GM12878 (cell line): ENCODE data around the gene RTP5. TPM values are rescaled to one million over a fixed set of nuclear protein-coding genes. Genes with fewer than 3 reads are reported as not detected.
"Not testable (repeated sequence)": the region's sequence is repeated elsewhere in the genome, so short reads cannot be mapped to it uniquely, and the experiment has no call there.

Source experiments
- ATAC-seq: fragments of 200-7000 bp; cut with Tn5 transposase; 3 replicates; pipeline ENCODE4 v1.9.1; 2020; ENCODE audit warnings: mild to moderate bottlenecking, moderate library complexity
- BruUV-seq: library from RNA; stranded (reverse); fragments of 400-500 nt; replicated peaks from 2 replicates; lab custom pipeline; 2021; lab: Mats Ljungman, UMichigan
- CTCF ChIA-PET: fragments of 300-600 bp; sonication (Branson Sonifier 250); formaldehyde crosslinking; extraction: SDS; loops from one replicate; lab custom pipeline; 2021; ENCODE audit warnings: inconsistent platforms; lab: Yijun Ruan, JAX
- POLR2A ChIA-PET: fragments of 350-600 bp; formaldehyde crosslinking; extraction: SDS; loops from one replicate; lab custom pipeline; 2021; ENCODE audit warnings: inconsistent platforms; lab: Charles Lee
- RAD21 ChIA-PET: fragments of 300-600 bp; sonication (Branson Sonifier 250); formaldehyde crosslinking; loops from one replicate; lab custom pipeline; 2023; ENCODE audit warnings: antibody characterized with exemption; ENCODE audit not compliant: unreplicated experiment; lab: Charles Lee
- SMC1A ChIA-PET: fragments of 300-600 bp; sonication (Branson Sonifier 250); formaldehyde crosslinking; loops from one replicate; lab custom pipeline; 2023; ENCODE audit not compliant: unreplicated experiment, uncharacterized antibody; lab: Charles Lee
- DNase-seq: peaks from one replicate; pipeline ENCODE4 v3.0.0-alpha.2; 2011; ENCODE audit warnings: low read depth, low spot score
- FAIRE-seq: peaks from 3 replicates; lab custom pipeline; 2011; peaks lifted over from hg19 to GRCh38; lab: Jason Lieb, UNC
- H2AFZ ChIP-seq: 2 replicates; pipeline ENCODE4 v1.6.0; 2011; ENCODE audit warnings: low read depth, low read length, control low read depth; ENCODE audit not compliant: control insufficient read depth
- H3K27ac ChIP-seq: 2 replicates; pipeline ENCODE4 v1.5.1; 2011; ENCODE audit warnings: control low read depth; ENCODE audit not compliant: control insufficient read depth, insufficient read depth
- H3K27me3 ChIP-seq, 2 experiments: replicated peaks in 1 of 2; 2 replicates each; pipeline versions ENCODE4 v1.6.0 to v1.6.1; 2011; ENCODE audit warnings: low read length in 1 of 2; ENCODE audit not compliant: control insufficient read depth in 2 of 2, insufficient read depth in 2 of 2
- H3K36me3 ChIP-seq, 2 experiments: 2 replicates each; pipeline ENCODE4 v1.5.1; 2011; ENCODE audit warnings: low read length in 1 of 2; ENCODE audit not compliant: control insufficient read depth in 2 of 2, insufficient read depth in 2 of 2
- H3K4me1 ChIP-seq: 2 replicates; pipeline ENCODE4 v1.6.1; 2011; ENCODE audit warnings: mild to moderate bottlenecking, low read length, moderate library complexity, mixed read lengths; ENCODE audit not compliant: control insufficient read depth, insufficient read depth
- H3K4me2 ChIP-seq: 2 replicates; pipeline ENCODE4 v1.6.0; 2011; ENCODE audit warnings: control low read depth; ENCODE audit not compliant: control insufficient read depth, insufficient read depth
- H3K4me3 ChIP-seq: fragments of 200-600 bp; sonication (generic); 2 replicates; pipeline ENCODE4 v1.5.1; 2016
- H3K79me2 ChIP-seq: 2 replicates; pipeline ENCODE4 v1.6.0; 2011; ENCODE audit warnings: low read length; ENCODE audit not compliant: control insufficient read depth, insufficient read depth
- H3K9ac ChIP-seq: 2 replicates; pipeline ENCODE4 v1.8.0; 2011; ENCODE audit warnings: low read length, control low read depth, mixed read lengths; ENCODE audit not compliant: control insufficient read depth, insufficient read depth
- H3K9me3 ChIP-seq: replicated peaks from 3 replicates; pipeline ENCODE4 v1.5.1; 2011; ENCODE audit warnings: mild to moderate bottlenecking, low read length; ENCODE audit not compliant: control insufficient read depth, insufficient read depth
- H4K20me1 ChIP-seq: 2 replicates; pipeline ENCODE4 v1.6.0; 2011; ENCODE audit not compliant: control insufficient read depth, insufficient read depth
- BCL11A ChIP-seq: IDR thresholded peaks from 2 replicates; pipeline ENCODE4 v1.6.1; 2011; ENCODE audit warnings: low read depth, low read length
- E4F1 ChIP-seq: fragments of 450-650 bp; IDR thresholded peaks from 2 replicates; pipeline ENCODE4 v1.6.1; 2018; ENCODE audit warnings: borderline replicate concordance, mild to moderate bottlenecking; ENCODE audit not compliant: partially characterized antibody
- ZNF687 ChIP-seq: fragments of 450-650 bp; IDR thresholded peaks from 2 replicates; pipeline ENCODE4 v1.6.1; 2017; ENCODE audit warnings: mild to moderate bottlenecking, moderate library complexity
- WGBS: methylation state at CpG from one replicate; pipeline ENCODE4 v1.1.6; 2016; ENCODE audit warnings: low lambda C conversion rate; ENCODE audit not compliant: insufficient replicate concordance, insufficient coverage; ENCODE audit errors: missing lambda C conversion rate; 5-methylcytosine and 5-hydroxymethylcytosine counted together
- in situ Hi-C: fragments of 300-500 bp; cut with MboI; formaldehyde crosslinking; loops from 9 replicates; pipeline ENCODE4 v1.14.3; 2018; ENCODE audit warnings: mixed read lengths
- intact Hi-C: fragments of 100-400 bp; cut with micrococcal nuclease; formaldehyde crosslinking; loops from one replicate; pipeline ENCODE4 v1.14.2; 2022; ENCODE audit not compliant: unreplicated experiment
- polyA plus RNA-seq, 11 experiments: library from polyadenylated mRNA; depleted of rRNA in 4 of 11; unstranded in 6 of 11; stranded (reverse) in 5 of 11; fragments of >200 nt; fragmentation: Nextera tagmentation in 4 of 11; fragmentation: Illumina TruSeq in 1 of 11; extraction: Ambion mirVana in 4 of 11; extraction: Trizol in 1 of 11; gene quantifications; 1 replicate in 1 of 11; 2 replicates in 10 of 11; pipeline versions ENCODE4 v1.2.1 to v1.2.3, GENCODE V29; 2011 to 2016; ENCODE audit warnings: inconsistent platforms in 2 of 11, missing spikeins in 2 of 11, low read depth in 1 of 11
- total RNA-seq, 4 experiments: library from RNA; depleted of rRNA in 3 of 4; stranded (reverse); fragments of >200 nt in 3 of 4; fragmentation: Illumina TruSeq in 1 of 4; extraction: Trizol in 1 of 4; gene quantifications; 2 replicates each; pipeline versions ENCODE4 v1.2.1 to v1.2.3, GENCODE V29; 2013 to 2021

Gene RTP5
- total and polyA plus RNA-seq, 10 of the 15 experiments (the other 5 are each of a cell fraction or from before 2014, with no cell fraction given), result 0.05 TPM; not detected in 9

GRCh38 chr2:241906826-241907570 lies 37.5 kb downstream of the RTP5 start (continued):
- no peak for TF ChIP-seq E4F1
- TF ChIP-seq BCL11A, result no peak
- TF ChIP-seq ZNF687, result no peak

- BruUV-seq, SMC1A ChIA-PET, ATAC-seq, H3K4me1 ChIP-seq, H3K36me3 ChIP-seq, FAIRE-seq, H3K9me3 ChIP-seq, intact Hi-C loops, H3K4me2 ChIP-seq, CTCF ChIA-PET, H3K79me2 ChIP-seq, H3K27me3 ChIP-seq, POLR2A ChIA-PET, H3K27ac ChIP-seq, H3K4me3 ChIP-seq, H3K9ac ChIP-seq, in situ Hi-C loops, DNase-seq, H4K20me1 ChIP-seq, RAD21 ChIA-PET, H2AFZ ChIP-seq: not testable (repeated sequence)
- 88% methylated on average over 7 of the region's 7 CpGs for WGBS
Observed at GRCh38 chr2:241907831-241908230, 38.3 kb downstream of the RTP5 start.
